SU-DHL-6 (cell line): Measurements from ENCODE around the gene HORMAD1.

Source experiments
- H2AFZ ChIP-seq: fragments of 200-600 bp; sonication (generic); 2 replicates; pipeline ENCODE4 v1.6.1; 2014; ENCODE audit warnings: low read depth, mild to moderate bottlenecking, moderate library complexity, mixed read lengths, antibody characterized with exemption, low read length; ENCODE audit not compliant: severe bottlenecking
- H3F3A ChIP-seq: fragments of 200-600 bp; shearing (Covaris generic); 2 replicates; pipeline ENCODE4 v1.6.0; 2016; ENCODE audit warnings: antibody characterized with exemption, mild to moderate bottlenecking; ENCODE audit not compliant: insufficient read depth
- H3K27ac ChIP-seq: fragments of 200-600 bp; sonication (generic); 2 replicates; pipeline ENCODE4 v1.5.1; 2016; ENCODE audit warnings: low read depth, mild to moderate bottlenecking, low read length, moderate library complexity, mixed read lengths
- H3K27me3 ChIP-seq: fragments of 200-600 bp; sonication (generic), shearing (Covaris generic); 2 replicates; pipeline ENCODE4 v1.6.0; 2014; ENCODE audit warnings: mild to moderate bottlenecking, low read length
- H3K36me3 ChIP-seq: fragments of 200-600 bp; sonication (generic); 2 replicates; pipeline ENCODE4 v1.6.1; 2014; ENCODE audit warnings: mild to moderate bottlenecking, low read length, mixed read lengths
- H3K4me2 ChIP-seq: fragments of 300-600, 200-600 bp; shearing (Covaris generic), sonication (generic); 2 replicates; pipeline ENCODE4 v1.6.0; 2014; ENCODE audit warnings: low read length, low read depth, mild to moderate bottlenecking; ENCODE audit not compliant: poor library complexity, severe bottlenecking
- H3K4me3 ChIP-seq: fragments of 200-600 bp; sonication (generic); 2 replicates; pipeline ENCODE4 v1.5.1; 2014; ENCODE audit warnings: antibody characterized with exemption, low read length, mild to moderate bottlenecking, mixed read lengths; ENCODE audit not compliant: insufficient read depth, poor library complexity, severe bottlenecking
- H3K79me2 ChIP-seq: fragments of 200-600 bp; sonication (generic); 2 replicates; pipeline ENCODE4 v1.6.1; 2014; ENCODE audit warnings: mild to moderate bottlenecking, low read length, moderate library complexity; ENCODE audit not compliant: insufficient read depth
- H3K9ac ChIP-seq: fragments of 200-600 bp; sonication (generic); 2 replicates; pipeline ENCODE4 v1.7.0; 2014; ENCODE audit warnings: mild to moderate bottlenecking, low read length
- H3K9me2 ChIP-seq: fragments of 200-600 bp; sonication (generic); replicated peaks from 2 replicates; pipeline ENCODE4 v1.6.1; 2014; ENCODE audit warnings: low read length; ENCODE audit not compliant: insufficient read depth
- H3K9me3 ChIP-seq: fragments of 200-600 bp; sonication (generic); 2 replicates; pipeline ENCODE4 v1.6.1; 2014; ENCODE audit warnings: low read length, mixed read lengths; ENCODE audit not compliant: insufficient read depth
- H4K20me1 ChIP-seq: fragments of 200-600 bp; sonication (generic); 2 replicates; pipeline ENCODE4 v1.6.1; 2014; ENCODE audit warnings: low read depth, mild to moderate bottlenecking, antibody characterized with exemption, low read length, moderate library complexity, mixed read lengths
- EZH2phosphoT487 ChIP-seq: fragments of 200-600 bp; sonication (generic), shearing (Covaris generic); conservative IDR thresholded peaks from 2 replicates; pipeline ENCODE4 v1.6.1; 2018; ENCODE audit warnings: mild to moderate bottlenecking, antibody characterized with exemption, low read length, moderate library complexity, mixed read lengths
- TF ChIP-seq, protein P1 (sequence below): fragments of 200-600 bp; sonication (generic); IDR thresholded peaks from one replicate; pipeline ENCODE4 v1.5.1; 2017; ENCODE audit warnings: antibody characterized with exemption, mild to moderate bottlenecking, low read length, moderate library complexity; ENCODE audit not compliant: insufficient read depth, poor library complexity, severe bottlenecking

HORMAD1 gene

DNA sequence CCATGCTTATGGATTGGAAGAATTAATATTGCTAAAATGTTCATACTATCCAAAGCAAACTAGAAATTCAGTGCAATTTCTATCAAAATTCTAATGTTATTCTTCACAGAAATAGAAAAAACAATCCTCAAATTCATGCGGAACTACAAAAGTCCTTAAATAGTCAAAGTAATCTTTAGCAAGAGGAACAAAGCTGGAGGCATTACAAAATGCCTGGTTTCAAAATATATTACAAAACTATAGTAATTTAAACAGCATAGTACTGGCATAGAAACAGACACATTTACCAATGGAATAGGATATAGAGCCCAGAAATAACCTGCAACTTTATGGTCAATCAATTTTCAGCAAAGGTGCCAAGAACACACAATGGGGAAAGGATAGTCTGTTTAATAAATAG, 41.1 kb upstream of the HORMAD1 start:
- Histone ChIP-seq H3K36me3 (peaks cover 20% of the 10 kb centered on the region; the same call in 1 of the 2 replicates), H3K9me3 (no peaks in the 10 kb centered on the region), H3K79me2 (peaks cover 66% of the 10 kb centered on the region), H2AFZ (no peak overlapping the region), H3K4me3 (no peak overlapping the region), H3F3A (peaks cover 4% of the 10 kb centered on the region; the same call in 1 of the 2 replicates), H3K9ac (no peak overlapping the region), H3K27ac (no peak overlapping the region), H3K9me2 (no peaks in the 10 kb centered on the region), H4K20me1 (no peaks in the 10 kb centered on the region), H3K4me2 (no peak overlapping the region), H3K27me3 (no peaks in the 10 kb centered on the region)
- TF ChIP-seq, protein P1, sequence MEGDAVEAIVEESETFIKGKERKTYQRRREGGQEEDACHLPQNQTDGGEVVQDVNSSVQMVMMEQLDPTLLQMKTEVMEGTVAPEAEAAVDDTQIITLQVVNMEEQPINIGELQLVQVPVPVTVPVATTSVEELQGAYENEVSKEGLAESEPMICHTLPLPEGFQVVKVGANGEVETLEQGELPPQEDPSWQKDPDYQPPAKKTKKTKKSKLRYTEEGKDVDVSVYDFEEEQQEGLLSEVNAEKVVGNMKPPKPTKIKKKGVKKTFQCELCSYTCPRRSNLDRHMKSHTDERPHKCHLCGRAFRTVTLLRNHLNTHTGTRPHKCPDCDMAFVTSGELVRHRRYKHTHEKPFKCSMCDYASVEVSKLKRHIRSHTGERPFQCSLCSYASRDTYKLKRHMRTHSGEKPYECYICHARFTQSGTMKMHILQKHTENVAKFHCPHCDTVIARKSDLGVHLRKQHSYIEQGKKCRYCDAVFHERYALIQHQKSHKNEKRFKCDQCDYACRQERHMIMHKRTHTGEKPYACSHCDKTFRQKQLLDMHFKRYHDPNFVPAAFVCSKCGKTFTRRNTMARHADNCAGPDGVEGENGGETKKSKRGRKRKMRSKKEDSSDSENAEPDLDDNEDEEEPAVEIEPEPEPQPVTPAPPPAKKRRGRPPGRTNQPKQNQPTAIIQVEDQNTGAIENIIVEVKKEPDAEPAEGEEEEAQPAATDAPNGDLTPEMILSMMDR = no peak
- no peak for TF ChIP-seq EZH2phosphoT487

DNA sequence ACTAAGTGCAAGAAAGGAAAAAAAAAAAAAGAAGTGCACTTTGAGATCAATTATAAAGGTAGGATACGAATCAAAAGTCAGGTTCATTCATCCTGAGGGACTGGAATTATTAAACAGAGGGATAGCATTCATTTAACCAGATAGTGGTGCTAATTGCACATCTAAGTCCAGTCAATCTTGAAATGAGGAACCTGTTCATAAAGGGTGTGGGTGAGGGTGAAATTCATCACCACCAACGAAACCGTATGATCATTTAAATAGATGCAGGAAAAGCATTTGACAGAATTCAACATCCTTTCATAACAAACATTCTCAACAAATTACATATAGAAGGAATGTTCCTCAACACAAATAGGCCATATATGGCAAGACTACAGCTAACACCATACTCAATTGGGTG, 39.3 kb upstream of the HORMAD1 start:
- Histone ChIP-seq H3K9ac (no peak overlapping the region), H2AFZ (no peak overlapping the region), H3K36me3 (peaks cover 23% of the 10 kb centered on the region; the same call in 1 of the 2 replicates), H3F3A (0 out of 2 replicates have a peak, but pooled peaks cover 4% of the 10 kb centered on the region), H3K9me3 (no peaks in the 10 kb centered on the region), H3K79me2 (peaks cover 60% of the 10 kb centered on the region), H3K4me3 (no peak overlapping the region), H4K20me1 (no peaks in the 10 kb centered on the region), H3K4me2 (no peak overlapping the region), H3K27ac (no peak overlapping the region), H3K27me3 (no peaks in the 10 kb centered on the region), H3K9me2 (no peaks in the 10 kb centered on the region)
- no peak for TF ChIP-seq EZH2phosphoT487

DNA sequence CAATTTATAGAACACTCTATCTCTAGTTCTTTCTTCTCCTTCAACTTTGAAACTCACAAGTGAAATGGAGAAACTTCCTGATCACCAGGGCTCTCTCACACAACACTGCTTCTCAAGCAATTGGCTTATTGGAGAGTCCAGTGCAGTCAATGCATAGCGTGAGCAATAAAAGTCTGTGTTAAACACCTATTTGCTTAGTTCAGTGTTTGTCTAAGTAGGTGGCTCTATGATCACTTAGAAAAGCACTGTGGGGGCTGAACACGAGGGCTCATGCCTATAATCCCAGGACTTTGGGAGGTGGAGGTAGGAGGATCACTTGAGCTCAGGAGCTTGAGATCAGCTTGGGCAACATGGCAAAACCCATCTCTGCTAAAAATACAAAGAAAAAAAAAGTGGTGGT, 32.7 kb upstream of the HORMAD1 start:
- Histone ChIP-seq H3K36me3 (peaks cover 17% of the 10 kb centered on the region; the same call in 1 of the 2 replicates), H2AFZ (no peak overlapping the region), H3K27ac (no peak overlapping the region), H3K9me2 (no peaks in the 10 kb centered on the region), H3K79me2 (no peaks in the 10 kb centered on the region), H3F3A (no peaks in the 10 kb centered on the region), H3K4me2 (no peak overlapping the region), H3K9me3 (no peaks in the 10 kb centered on the region), H4K20me1 (no peaks in the 10 kb centered on the region), H3K27me3 (no peaks in the 10 kb centered on the region), H3K4me3 (no peak overlapping the region), H3K9ac (no peak overlapping the region)
- TF ChIP-seq EZH2phosphoT487 = no peak
- TF ChIP-seq, protein P1 = no peak

DNA sequence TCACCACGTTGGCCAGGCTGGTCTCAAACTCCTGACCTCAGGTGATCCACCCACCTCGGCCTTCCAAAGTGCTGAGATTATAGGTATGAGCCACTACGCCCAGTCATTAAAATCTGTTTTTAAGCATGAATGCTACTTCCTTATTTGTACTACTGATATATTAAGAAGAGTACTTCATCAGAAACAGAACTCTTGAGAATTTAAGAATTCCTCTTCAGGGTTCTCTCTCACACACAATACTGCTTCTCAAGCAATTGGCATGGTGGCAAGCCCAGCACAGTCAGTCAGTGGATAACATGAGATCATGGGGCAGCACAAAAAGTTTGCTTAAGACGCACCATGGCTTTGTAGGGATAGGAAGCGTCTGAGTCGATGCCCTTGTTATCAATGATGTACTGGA, 30.7 kb upstream of the HORMAD1 start:
- H3K36me3 ChIP-seq = peaks cover 23% of the 10 kb centered on the region
- no peaks in the 10 kb centered on the region for H4K20me1 ChIP-seq
- H3F3A ChIP-seq = no peaks in the 10 kb centered on the region
- no peak overlapping the region for H3K9ac ChIP-seq
- H3K9me2 ChIP-seq = no peaks in the 10 kb centered on the region
- no peak overlapping the region for H2AFZ ChIP-seq
- H3K27ac ChIP-seq = no peak overlapping the region
- TF ChIP-seq, protein P1 = no peak
- no peak for TF ChIP-seq EZH2phosphoT487
- H3K79me2 ChIP-seq = no peaks in the 10 kb centered on the region
- no peak overlapping the region for H3K4me3 ChIP-seq
- no peak overlapping the region for H3K4me2 ChIP-seq
- H3K9me3 ChIP-seq = no peaks in the 10 kb centered on the region
- no peaks in the 10 kb centered on the region for H3K27me3 ChIP-seq
